GM19438 (cell line): Measurements from ENCODE around the gene PTGER1.
"Not testable (repeated sequence)": the region's sequence is repeated elsewhere in the genome, so short reads cannot be mapped to it uniquely, and the experiment has no call there.

Source experiments
- ATAC-seq: cut with Tn5 transposase; IDR thresholded peaks from one replicate; pipeline ENCODE4 v1.9.1; 2021; ENCODE audit warnings: low read depth; ENCODE audit not compliant: unreplicated experiment

Gene PTGER1

DNA sequence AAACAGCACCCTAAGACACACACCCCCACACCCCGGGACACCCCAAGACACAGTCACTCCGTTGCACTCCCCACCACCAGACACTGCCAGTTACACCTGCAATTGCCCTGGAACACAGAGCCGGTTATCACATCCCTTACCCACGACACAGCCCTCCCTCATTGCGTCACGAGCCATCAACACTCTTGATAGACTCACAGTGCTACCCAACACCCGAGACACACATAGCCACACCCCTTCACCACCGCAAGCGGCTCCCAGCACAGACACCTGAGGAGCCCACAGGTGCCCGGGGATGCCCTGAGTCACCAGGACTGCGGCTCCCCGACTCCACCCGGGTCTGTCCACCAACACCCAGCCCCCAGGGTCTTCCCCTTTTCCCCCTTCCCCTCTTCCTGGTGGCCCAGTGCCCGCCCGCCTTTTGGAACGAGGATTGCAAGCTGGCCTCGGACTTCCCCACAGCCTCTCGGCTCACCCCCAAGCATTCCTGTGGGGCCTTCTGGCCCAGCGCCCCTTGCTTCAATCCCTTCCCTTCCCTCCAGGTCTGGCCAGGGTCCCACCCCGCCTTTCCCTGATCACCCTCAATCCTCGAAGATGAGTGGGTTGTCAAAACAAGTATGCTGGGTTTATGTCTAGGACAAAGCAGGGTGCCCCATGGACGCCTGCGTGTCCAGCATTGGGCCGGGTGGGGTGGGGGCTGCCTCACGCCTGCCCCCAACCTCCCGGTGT, 1.7 kb upstream of the PTGER1 start:
- ATAC-seq: no peak

DNA sequence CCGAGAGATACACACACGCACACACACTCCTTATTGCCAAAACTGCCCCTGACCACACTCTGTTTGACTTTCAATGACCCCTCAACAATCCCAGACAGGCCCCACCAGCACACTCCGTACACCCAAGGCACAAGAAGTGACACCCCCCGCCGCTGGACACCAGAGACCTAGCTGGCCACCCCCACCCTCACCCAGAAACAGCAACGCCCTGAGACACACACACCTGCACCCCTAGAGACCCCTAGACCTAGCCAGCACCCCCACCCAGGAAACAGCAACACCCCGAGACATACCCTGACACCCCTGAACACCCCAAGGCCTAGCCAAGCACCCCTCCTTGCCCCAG, 1.1 kb upstream of the PTGER1 start:
- no peak for ATAC-seq

DNA sequence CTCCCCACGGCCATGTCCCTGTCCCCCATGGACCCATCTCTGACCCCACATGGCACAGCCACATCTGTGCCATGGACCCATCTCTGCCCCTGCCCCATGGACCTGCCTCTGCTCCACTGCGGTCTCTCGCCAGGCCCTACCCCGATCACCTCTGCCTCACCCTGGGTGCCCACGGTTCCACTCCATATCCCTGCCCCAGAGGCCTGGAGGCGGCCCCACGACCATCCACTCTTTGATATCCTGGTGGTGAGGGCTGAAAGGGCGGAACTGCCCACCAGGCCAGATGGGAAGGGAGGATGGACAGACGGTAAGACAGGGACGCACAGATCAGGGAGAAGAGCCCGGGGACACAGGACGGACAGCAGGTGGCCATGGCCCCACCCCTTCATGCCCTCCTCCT, 327 bp downstream of the PTGER1 start:
- no peak for ATAC-seq

DNA sequence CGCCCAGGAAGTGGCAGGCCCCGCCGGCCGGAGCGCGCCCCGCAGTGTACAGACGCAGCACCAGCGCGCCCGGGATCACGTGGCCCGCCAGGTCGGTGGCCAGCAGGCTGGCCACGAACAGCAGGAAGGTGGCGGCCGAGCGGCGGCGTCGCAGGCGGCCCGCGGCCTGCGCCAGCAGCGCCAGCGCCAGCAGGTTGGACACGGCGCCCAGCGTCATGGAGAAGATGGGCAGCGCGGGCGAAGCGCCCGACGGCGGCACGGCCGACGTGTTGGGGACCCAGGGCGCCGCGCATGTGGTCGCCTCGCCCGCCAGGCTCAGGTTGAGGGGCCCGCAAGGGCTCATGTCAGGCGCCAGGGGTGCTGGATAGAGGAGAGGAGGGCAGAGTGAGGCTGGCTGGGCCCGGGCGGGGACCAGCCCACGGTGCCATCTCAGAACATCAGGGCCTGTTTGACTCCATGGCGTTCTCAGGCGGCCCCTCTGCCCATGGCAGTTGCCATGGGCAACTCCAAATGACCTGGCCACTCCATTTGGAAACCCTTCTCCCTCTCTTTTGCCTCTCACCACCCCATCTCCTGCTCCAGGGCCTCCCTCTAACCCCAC, 1.1 kb downstream of the PTGER1 start:
- ATAC-seq: no peak

DNA sequence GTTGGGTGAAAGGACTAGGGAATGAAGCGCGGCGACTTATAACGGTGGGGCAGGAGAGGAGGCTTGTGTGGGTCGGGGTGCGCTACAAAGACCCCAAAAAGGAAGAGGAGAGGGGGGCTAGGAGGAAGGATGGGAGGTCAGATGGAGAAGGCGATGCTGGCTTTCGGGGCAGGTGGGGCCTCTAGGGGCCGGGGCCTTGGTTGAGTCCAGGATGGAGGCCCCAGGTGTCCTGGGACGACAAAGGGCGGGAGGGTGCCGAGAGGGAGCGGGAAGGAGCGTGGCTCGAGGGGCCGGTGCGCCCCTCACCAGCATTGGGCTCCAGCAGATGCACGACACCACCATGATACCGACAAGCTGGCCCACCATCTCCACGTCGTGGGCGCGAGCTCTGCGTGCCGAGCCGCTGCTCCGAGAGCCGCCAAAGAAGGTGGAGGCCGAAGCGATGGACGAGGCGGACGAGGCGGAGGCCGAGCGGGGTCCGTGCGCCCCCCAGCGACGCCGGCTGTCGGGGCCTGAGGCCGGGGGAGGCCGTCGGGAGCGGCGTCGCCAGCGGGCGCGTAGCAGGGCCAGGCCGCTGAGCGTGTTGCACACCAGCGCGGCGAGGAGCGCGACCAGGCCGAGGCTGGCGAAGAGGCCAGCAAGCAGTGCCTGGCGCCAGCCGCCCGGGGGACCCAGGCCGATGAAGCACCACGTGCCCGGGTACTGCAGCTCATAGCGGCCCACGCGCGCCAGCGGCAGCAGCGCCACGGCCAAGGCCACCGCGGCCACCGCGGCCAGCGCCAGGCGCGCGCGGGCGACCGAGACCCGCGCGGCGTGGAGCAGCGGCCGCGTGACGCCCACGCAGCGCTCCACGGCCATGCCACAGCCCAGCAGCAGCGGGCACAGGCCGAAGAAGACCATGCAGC, 1.8 kb downstream of the PTGER1 start:
- no peak for ATAC-seq

DNA sequence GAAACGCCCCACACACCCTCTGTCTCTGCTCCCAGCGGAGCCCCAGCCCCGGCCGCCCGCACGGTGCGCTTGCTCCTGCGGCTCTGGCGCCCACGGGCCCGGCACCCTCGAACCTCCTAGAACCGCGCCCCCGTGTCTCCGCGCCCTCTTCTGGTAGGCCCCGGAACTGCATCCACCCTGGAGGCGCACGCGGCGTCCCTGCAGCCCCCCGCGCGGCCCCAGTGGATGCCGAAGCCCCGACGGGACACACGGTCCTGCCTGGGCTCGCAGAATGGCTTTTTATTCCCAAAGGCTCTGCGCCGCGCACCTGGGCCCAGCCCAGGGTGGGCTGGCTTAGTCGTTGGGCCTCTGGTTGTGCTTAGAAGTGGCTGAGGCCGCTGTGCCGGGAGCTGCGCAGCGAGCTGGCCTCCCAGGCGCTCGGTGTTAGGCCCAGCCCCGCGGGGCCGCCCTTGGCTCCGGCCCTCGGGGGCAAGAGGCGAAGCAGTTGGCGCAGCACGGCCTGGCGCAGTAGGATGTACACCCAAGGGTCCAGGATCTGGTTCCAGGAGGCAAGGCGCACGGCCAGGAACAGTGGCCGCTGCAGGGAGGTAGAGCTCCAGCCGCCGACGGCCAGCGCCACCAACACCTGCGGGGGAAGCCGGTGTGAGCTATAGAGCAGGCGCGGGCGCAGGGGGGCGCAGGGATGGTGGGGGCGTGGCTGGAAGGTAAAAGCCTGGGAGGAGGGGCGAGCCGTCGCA, 2.8 kb downstream of the PTGER1 start:
- ATAC-seq: no peak

DNA sequence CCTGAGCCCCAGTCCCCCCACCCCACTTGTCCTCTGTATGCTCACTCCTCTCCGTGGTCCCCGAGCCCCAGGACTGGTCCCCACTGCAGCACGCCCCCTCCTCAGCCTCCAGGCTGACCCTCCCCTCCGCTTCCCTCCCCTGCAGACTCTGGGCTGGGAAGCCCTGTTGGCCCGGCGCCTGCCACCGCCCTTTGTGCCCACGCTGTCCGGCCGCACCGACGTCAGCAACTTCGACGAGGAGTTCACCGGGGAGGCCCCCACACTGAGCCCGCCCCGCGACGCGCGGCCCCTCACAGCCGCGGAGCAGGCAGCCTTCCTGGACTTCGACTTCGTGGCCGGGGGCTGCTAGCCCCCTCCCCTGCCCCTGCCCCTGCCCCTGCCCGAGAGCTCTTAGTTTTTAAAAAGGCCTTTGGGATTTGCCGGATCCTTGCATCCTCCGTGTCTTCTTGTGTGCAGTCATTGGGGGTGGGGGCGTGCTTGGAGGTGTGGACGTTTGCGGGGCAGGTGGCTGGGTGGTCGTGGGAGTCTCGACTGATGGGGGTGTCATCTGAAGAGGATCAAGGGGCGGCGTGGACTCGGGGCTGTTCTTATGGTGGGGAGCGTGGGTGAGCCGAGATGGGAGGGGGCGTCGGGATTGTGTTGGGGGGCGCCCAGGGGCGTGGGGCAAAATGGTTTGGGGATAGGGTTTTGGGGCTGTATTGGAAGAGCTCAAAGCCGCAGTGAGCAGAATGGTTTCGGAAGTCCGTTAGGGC, 3.5 kb downstream of the PTGER1 start:
- no peak for ATAC-seq

DNA sequence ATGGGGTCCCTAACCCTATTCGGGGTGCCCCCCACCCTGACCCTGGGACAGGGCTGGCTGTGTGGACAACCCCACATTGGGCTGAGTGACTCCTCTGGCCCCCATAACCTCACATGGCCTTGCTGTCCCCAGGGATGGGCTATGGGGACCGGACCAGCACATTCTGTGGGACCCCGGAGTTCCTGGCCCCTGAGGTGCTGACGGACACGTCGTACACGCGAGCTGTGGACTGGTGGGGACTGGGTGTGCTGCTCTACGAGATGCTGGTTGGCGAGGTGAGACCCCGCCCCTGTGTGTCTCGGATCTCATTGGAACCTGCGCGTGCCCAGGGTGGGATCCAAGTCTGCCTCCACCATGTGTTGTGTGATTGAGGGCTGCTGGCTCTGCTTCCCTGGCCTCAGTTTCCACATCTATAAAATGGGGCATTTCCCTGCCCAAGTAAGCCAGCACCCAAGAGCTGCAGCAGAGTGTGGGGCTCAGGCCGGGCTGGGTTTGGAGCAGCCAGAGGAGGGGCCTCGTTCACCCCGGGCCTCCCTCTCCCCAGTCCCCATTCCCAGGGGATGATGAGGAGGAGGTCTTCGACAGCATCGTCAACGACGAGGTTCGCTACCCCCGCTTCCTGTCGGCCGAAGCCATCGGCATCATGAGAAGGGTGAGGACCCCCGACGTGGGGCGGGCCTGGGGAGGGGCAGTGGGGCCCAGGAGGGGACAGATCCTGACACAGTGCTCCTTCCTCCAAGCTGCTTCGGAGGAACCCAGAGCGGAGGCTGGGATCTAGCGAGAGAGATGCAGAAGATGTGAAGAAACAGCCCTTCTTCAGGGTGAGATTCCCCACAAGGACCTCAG, 4.9 kb downstream of the PTGER1 start:
- no peak for ATAC-seq

DNA sequence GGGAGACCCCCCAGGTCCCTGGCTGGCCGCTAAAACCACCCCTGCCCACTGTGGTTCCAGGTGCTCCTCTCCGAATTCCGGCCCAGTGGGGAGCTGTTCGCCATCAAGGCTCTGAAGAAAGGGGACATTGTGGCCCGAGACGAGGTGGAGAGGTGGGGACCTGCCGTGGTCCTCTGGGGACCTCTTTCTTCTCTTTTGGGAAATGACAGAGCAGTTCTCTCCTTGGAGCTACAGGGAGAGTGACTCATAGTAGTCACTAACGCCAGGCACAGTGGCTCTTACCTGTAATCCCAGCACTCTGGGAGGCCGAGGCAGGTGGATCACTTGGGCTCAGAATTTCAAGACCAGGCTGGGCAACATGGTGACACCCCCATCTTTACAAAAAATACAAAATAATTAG, 7.3 kb downstream of the PTGER1 start:
- ATAC-seq: no peak

DNA sequence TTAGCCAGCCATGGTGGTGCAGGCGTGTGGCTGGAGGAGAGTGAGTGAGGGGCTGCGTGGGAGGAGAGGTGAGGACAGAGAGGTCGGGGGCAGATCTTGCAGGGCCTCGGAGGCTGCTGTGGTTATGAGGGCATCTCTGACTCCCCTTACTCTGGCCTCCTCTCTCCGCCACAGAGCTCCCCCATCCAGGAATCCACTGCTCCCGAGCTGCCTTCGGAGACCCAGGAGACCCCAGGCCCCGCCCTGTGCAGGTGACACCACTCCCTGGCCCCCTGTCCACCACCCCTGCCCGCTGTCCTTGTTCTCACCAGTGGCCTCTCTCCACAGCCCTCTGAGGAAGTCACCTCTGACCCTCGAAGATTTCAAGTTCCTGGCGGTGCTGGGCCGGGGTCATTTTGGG, 7.8 kb downstream of the PTGER1 start:
- no peak for ATAC-seq

DNA sequence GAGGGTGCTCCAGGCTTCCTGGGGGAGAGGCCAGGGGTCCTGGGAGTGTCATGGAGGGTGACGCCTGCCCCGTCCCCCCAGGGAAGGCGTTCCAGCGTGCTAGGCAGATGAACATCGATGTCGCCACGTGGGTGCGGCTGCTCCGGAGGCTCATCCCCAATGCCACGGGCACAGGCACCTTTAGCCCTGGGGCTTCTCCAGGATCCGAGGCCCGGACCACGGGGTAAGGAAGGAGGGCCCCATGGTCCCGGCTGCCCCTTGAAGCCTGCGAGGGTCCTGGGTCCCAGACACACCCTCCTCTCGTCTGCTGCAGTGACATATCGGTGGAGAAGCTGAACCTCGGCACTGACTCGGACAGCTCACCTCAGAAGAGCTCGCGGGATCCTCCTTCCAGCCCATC, 11.4 kb downstream of the PTGER1 start:
- no peak for ATAC-seq

DNA sequence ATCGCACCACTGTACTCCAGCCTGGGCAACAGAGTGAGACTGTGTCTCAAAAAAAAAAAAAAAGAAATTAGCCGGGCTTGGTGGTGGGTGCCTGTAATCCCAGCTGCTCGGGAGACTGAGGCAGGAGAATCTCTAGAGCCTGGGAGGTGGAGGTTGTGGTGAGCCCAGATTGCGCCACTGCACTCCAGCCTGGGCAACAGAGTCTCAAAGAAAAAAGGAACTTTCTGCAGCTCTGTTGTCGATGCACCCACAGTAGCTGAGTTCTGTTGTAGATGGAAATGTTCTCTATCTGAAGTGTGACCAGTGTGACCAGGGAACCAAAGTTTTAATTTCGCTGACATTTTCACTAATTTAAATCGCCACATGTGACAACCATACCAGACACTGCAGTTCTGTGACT, 12.8 kb downstream of the PTGER1 start:
- not testable (repeated sequence) for ATAC-seq

DNA sequence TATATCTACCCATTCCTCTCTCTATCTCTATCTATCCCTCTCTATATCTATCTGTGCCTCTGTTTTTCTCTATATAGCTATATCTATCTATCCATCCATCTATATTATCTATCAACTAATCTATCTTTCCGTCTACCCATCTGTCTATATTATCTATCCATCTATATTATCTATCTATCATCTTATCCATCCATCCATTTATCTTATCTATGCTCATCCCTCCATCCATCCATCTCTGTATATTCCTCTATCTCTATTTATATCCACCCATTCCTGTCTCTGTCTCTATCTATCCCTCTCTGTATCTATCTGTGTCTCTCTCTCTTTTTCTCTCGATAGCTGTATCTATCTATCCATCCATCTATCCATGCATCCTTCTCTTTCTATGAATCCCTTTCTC, 14.2 kb downstream of the PTGER1 start:
- ATAC-seq: no peak

DNA sequence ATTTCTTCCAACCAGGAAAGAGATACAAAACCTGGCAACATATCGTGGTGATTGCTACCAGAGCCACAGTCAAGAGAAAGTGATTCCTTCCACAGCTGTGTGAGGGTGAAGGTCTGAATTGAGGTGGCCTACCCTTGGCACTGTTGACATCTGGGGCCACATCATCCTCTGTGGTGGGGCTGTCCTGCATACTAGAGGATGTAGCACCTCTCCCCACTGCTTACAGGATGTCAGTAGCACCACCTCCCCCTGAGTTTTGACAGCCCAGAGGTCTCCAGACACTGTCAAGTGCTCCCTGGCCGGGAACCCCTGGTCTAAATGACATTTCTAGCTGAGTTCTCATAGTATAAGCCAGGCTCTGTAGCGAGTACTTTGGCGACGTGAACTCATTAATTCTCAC, 15.5 kb downstream of the PTGER1 start:
- ATAC-seq: no peak

DNA sequence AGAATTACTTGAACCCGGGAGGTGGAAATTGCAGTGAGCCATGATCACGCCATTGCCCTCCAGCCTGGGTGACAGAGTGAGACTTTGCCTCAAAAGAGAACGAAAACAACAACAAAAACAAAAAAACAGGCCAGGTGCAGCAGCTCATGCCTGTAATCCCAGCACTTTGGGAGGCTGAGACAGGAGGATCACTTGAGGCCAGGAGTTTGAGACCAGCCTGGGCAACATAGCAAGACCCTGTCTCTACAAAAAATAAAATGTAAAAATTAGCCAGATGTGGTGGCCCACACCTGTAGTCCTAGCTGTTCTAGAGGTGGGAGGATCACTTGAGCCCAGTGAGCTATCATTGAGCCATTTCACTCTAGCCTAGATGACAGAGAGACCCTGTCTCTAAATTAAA, 22.9 kb downstream of the PTGER1 start:
- ATAC-seq: not testable (repeated sequence)

DNA sequence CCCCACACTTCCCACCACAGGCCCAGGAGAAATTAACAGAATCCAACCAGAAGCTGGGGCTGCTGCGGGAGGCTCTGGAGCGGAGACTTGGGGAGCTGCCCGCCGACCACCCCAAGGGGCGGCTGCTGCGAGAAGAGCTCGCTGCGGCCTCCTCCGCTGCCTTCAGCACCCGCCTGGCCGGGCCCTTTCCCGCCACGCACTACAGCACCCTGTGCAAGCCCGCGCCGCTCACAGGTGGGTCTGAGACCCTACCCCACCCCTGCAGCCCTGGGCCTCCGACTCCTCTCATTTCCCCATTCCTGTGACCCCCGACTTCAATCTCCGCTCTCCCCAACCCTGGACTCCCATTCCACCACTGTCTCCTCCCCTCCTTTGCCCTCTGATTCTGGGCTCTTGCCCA, 24.3 kb downstream of the PTGER1 start:
- ATAC-seq: no peak

DNA sequence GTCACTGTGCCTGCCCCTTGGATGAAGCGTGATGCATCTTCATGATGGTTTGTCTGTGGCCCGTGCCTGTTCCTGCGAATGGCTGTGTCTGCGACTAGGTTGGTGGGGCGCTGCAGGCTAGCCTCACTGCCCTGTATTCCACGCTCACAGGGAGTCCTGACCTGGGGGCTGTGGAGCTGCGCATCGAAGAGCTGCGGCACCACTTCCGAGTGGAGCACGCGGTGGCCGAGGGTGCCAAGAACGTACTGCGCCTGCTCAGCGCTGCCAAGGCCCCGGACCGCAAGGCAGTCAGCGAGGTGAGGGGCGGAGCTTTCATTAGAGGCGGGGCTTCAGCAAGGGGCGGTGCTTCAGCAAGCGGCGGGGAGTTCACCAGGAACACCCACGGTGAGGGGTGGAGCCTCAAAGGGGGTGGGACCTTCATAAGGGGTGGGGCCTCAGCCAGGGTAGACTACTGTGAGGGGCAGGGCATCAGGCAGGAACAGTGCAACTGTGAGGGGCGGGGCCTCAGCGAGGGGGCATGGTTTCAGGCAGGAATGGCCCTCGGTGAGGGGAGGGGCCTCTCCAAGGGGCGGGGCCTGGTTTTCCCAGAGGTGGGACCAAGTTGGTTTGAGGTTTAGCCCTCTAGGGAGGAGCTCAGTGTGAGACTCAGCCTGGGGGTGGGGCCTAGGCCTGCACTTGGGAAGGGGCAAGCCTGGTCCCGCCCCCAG, 24.8 kb downstream of the PTGER1 start:
- ATAC-seq: no peak

DNA sequence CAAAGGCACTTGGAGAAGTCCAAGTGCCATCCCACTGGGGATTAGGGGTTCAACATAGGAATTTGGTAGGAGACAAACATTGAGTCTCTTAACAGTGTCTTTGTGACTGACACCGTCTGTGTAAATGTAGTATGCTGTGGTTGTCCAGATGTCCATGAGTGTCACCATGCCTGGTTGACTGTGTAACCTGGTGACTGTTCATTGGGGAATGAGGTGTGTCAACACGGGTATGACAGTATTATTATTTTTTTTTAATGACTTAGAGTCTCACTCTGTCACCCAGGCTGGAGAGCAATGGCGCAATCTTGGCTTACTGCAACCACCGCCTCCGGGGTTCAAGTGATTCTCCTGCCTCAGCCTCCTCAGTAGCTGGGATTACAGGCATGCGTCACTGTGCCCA, 25.8 kb downstream of the PTGER1 start:
- no peak for ATAC-seq
